ENCODE data around the gene ACOT9.

Gene ACOT9

DNA sequence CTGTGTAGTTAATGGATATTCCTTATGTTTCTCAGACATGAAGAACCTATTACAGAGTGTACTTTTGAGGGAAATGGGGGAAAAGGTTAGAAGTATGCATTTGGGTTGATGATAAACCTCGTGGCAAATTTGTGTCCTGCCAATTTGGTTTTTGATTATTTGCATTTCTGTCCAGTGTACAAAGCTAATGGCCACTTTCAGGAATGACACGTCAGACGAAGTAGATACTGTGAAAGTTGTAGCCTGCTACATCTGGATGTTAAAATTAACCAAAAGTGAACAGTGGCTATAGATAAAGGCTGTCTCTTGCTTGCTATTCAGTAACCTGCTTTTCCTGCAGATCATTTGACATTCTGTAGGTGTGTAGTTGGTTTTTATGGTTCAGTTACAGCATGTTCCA, 74.7 kb downstream of the ACOT9 start:
- H3K4me3 ChIP-seq (ENCODE audit: control insufficient read depth, low read depth, low read length): peak overlapping the region; percentile 73
- TF ChIP-seq, protein P1, sequence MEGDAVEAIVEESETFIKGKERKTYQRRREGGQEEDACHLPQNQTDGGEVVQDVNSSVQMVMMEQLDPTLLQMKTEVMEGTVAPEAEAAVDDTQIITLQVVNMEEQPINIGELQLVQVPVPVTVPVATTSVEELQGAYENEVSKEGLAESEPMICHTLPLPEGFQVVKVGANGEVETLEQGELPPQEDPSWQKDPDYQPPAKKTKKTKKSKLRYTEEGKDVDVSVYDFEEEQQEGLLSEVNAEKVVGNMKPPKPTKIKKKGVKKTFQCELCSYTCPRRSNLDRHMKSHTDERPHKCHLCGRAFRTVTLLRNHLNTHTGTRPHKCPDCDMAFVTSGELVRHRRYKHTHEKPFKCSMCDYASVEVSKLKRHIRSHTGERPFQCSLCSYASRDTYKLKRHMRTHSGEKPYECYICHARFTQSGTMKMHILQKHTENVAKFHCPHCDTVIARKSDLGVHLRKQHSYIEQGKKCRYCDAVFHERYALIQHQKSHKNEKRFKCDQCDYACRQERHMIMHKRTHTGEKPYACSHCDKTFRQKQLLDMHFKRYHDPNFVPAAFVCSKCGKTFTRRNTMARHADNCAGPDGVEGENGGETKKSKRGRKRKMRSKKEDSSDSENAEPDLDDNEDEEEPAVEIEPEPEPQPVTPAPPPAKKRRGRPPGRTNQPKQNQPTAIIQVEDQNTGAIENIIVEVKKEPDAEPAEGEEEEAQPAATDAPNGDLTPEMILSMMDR (IDR thresholded peaks at IDR 0.05; ENCODE audit: control insufficient read depth, insufficient read depth, low read depth, low read length, missing control alignments): no peak
- no peak for DNase-seq (ENCODE audit: low read depth)

DNA sequence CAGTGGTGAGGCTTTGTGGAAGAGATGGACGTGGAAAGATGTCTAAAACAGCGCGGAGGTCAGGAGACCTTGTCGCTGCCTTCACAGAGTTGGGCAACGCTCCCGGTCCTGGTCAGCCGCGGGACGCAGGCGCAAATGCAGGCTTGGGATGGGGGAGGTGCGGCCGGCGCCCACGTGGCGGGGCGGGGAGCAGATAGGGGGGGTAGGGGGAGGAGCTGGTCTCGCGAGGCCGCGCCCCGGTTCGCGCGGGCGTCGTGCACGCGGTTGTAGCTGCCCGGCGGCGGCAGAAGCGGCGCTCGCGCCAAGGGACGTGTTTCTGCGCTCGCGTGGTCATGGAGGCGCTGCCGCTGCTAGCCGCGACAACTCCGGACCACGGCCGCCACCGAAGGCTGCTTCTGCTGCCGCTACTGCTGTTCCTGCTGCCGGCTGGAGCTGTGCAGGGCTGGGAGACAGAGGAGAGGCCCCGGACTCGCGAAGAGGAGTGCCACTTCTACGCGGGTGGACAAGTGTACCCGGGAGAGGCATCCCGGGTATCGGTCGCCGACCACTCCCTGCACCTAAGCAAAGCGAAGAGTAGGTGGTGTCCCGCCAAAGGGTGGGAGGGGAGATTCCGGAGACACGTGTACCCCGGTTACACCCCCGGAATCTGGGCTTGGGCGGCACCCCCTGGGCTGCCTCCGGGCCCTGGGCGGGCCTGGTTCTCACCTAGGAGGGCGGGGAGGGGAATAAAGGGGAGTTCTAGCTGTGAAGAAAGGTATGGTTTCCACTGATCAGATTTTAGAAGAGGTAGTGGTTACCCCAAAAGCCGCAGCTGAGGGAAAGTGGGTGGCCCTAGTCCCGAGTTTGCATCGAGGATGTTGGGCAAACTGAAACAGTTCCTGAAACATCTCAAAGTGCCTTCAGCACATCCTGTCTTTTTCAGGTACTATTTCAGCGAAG, 75.6 kb downstream of the ACOT9 start, which contains the start of gene PRDX4:
PRDX4 (plus strand) TSS at position 255 of the 939 bp plus-strand sequence; CDS start at position 333, 78 bp downstream.
- peak; percentile 33 for DNase-seq (ENCODE audit: low read depth)

DNA sequence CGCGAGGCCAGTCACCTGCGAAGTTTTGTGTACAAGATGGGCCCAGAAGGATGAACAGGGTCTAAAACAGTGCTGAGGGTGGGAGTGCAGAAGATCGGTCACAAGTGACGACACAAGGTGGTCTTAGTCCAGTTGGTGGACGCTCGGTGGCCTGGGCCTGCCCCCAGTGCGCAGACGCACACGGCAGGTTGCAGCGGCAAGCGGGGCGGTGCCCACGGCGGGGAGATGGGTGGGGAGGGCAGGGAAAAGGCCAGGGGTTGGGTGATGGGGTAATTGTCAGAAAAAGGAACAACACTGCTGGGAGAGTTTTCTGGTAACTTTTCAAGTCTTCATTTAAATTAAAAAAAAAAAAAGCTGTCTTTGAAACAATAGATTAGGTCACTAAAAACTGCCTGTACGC, 76.8 kb downstream of the ACOT9 start:
- H3K4me3 ChIP-seq (ENCODE audit: control insufficient read depth, low read depth, low read length): no peak overlapping the region
- TF ChIP-seq, protein P1 (IDR thresholded peaks at IDR 0.05; ENCODE audit: control insufficient read depth, insufficient read depth, low read depth, low read length, missing control alignments): no peak
- DNase-seq (ENCODE audit: low read depth): no peak

More for the DNA sequence above, 75.6 kb downstream of the ACOT9 start, which contains the start of gene PRDX4:
- TF ChIP-seq, protein P1 (IDR thresholded peaks at IDR 0.05; ENCODE audit: control insufficient read depth, insufficient read depth, low read depth, low read length, missing control alignments): no peak
- peak within 1 kb of the TSS; percentile 73 for H3K4me3 ChIP-seq (ENCODE audit: control insufficient read depth, low read depth, low read length)

DNA sequence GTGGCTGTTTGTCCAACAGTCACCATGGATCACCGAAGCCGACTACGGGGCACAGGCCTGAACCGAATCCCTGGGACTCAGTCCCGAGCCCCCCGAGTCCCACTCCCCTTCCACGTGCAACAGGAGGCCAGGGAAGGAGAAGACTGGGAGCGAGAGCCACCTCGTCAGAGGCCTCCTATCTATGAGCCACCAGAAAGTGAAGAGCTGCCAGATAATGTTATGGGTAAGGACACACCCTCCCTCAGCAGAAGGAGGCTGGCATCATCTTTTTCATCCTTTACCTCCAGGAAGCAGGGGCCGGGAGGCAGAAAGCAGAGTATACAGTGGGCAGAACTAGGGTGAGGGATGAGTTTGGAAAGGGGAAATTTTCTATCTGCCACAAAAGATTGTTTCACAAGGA, 78.6 kb downstream of the ACOT9 start:
- H3K4me3 ChIP-seq (ENCODE audit: control insufficient read depth, low read depth, low read length): no peak overlapping the region
- DNase-seq (ENCODE audit: low read depth): no peak
- TF ChIP-seq, protein P1 (IDR thresholded peaks at IDR 0.05; ENCODE audit: control insufficient read depth, insufficient read depth, low read depth, low read length, missing control alignments): no peak

DNA sequence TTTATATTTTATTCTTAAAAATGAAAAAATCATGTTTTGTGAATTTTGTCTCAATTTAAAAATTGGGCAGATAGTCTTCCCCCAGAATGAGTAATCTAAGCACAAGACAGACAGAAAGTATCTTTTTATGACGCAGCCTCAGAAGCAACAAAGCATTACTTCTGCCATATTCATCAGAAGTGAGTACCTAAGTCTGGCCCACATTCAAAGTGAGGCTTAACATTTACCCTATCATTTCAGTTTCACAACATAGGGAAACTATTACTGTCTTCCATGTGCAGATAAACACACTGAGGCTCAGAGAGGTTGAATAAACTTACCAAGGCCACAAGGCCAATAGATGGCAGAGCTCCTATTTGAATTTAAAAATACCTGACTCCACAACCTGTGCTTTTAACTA, 80.2 kb downstream of the ACOT9 start:
- DNase-seq (ENCODE audit: low read depth): peak; percentile 47
- H3K4me3 ChIP-seq (ENCODE audit: control insufficient read depth, low read depth, low read length): no peak overlapping the region
- TF ChIP-seq, protein P1 (IDR thresholded peaks at IDR 0.05; ENCODE audit: control insufficient read depth, insufficient read depth, low read depth, low read length, missing control alignments): no peak

DNA sequence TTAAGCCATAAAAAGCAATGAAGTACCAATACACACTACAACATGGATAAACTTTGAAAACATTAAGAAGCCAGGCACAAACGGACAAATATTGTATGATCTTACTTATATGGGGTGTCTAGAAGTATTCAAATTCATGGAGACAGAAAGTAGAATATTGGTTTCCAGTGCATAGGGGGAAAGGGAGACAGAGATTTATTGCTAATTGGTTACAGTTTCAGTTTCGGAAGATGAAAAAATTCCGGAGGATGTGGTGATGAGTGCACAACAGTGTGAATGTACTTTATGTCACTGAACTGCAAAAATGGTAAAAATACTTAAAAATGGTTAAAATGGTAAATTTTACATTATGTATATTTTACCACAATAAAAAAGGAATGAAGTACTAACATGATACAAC, 80.9 kb downstream of the ACOT9 start:
- no peak overlapping the region for H3K4me3 ChIP-seq (ENCODE audit: control insufficient read depth, low read depth, low read length)
- TF ChIP-seq, protein P1 (IDR thresholded peaks at IDR 0.05; ENCODE audit: control insufficient read depth, insufficient read depth, low read depth, low read length, missing control alignments): no peak
- DNase-seq (ENCODE audit: low read depth): no peak
